Fibroblast of the aortic adventitia (primary cell): ENCODE results near the gene ARHGAP26. TPM values are rescaled to one million over a fixed set of nuclear protein-coding genes. Genes with fewer than 3 reads are reported as not detected.
A peak's percentile ranks its signal among the peaks of the same experiment; 100 is the strongest.

Source experiments
- DNase-seq: peaks from one replicate; pipeline ENCODE4 v3.0.0-alpha.2; 2010; ENCODE audit warnings: low read depth
- H3K4me3 ChIP-seq: 2 replicates; pipeline ENCODE4 v1.5.1; 2011; ENCODE audit warnings: low read depth, mild to moderate bottlenecking, control low read depth, low read length, moderate library complexity
- CTCF ChIP-seq: IDR thresholded peaks from 2 replicates; pipeline ENCODE4 v1.5.1; 2011; ENCODE audit warnings: mild to moderate bottlenecking, low read length, control low read depth, inconsistent platforms; ENCODE audit not compliant: insufficient read depth
- total RNA-seq: library from RNA; depleted of rRNA; stranded (reverse); fragments of >200 nt; gene quantifications from 2 replicates; pipeline ENCODE4 v1.2.3, GENCODE V29; 2012; ENCODE audit warnings: low replicate concordance

The ARHGAP26 gene
- total RNA-seq, 1 donor = 9.0 TPM

- TF ChIP-seq CTCF = no peak
- no peak overlapping the region for H3K4me3 ChIP-seq
- peak; percentile 89 for DNase-seq
Observed at GRCh38 chr5:143057580-143057999, 287.4 kb downstream of the ARHGAP26 start.

GRCh38 chr5:143059355-143059754 is 289.2 kb downstream of the ARHGAP26 start:
- no peak for TF ChIP-seq CTCF
- no peak overlapping the region for H3K4me3 ChIP-seq
- DNase-seq = no peak

- no peak overlapping the region for H3K4me3 ChIP-seq
- DNase-seq = no peak
- TF ChIP-seq CTCF = no peak
Observed at GRCh38 chr5:143059976-143060765, 290.0 kb downstream of the ARHGAP26 start.

GRCh38 chr5:143061161-143061945 is 291.2 kb downstream of the ARHGAP26 start:
- no peak for TF ChIP-seq CTCF
- DNase-seq = peak; percentile 80
- no peak overlapping the region for H3K4me3 ChIP-seq

GRCh38 chr5:143062379-143062778 is 292.2 kb downstream of the ARHGAP26 start:
- no peak for TF ChIP-seq CTCF
- DNase-seq = peak; percentile 52
- no peak overlapping the region for H3K4me3 ChIP-seq

GRCh38 chr5:143063175-143063970 is 293.2 kb downstream of the ARHGAP26 start:
- peak; percentile 73 for DNase-seq
- no peak for TF ChIP-seq CTCF
- no peak overlapping the region for H3K4me3 ChIP-seq
